ENCODE data around the gene KIF7.

- TF ChIP-seq CTCF (IDR thresholded peaks at IDR 0.05; ENCODE audit: low read length) = no peak
- TF ChIP-seq EZH2 (IDR thresholded peaks at IDR 0.05; ENCODE audit: borderline replicate concordance, low read length) = no peak
These were observed at the start of gene KIF7 for GRCh38 chr15:89654847-89655805.

All from OCI-LY1 (cell line).